HG02884 (cell line): ENCODE measurements around the gene CTSK.

ENCODE experiments used
- ATAC-seq: cut with Tn5 transposase; IDR thresholded peaks from one replicate; pipeline ENCODE4 v1.9.1; 2021; ENCODE audit warnings: mild to moderate bottlenecking, moderate library complexity; ENCODE audit not compliant: unreplicated experiment

Gene CTSK

GRCh38 chr1:150763018-150763417 lies 45.0 kb downstream of the CTSK start:
- no peak for ATAC-seq

- no peak for ATAC-seq
Measured at GRCh38 chr1:150762552-150762951, 45.5 kb downstream of the CTSK start.

DNA sequence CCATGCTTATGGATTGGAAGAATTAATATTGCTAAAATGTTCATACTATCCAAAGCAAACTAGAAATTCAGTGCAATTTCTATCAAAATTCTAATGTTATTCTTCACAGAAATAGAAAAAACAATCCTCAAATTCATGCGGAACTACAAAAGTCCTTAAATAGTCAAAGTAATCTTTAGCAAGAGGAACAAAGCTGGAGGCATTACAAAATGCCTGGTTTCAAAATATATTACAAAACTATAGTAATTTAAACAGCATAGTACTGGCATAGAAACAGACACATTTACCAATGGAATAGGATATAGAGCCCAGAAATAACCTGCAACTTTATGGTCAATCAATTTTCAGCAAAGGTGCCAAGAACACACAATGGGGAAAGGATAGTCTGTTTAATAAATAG lies 46.3 kb downstream of the CTSK start:
- no peak for ATAC-seq

- no peak for ATAC-seq
Measured at GRCh38 chr1:150760013-150760412, 48.0 kb downstream of the CTSK start.

DNA sequence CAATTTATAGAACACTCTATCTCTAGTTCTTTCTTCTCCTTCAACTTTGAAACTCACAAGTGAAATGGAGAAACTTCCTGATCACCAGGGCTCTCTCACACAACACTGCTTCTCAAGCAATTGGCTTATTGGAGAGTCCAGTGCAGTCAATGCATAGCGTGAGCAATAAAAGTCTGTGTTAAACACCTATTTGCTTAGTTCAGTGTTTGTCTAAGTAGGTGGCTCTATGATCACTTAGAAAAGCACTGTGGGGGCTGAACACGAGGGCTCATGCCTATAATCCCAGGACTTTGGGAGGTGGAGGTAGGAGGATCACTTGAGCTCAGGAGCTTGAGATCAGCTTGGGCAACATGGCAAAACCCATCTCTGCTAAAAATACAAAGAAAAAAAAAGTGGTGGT lies 54.6 kb downstream of the CTSK start:
- no peak for ATAC-seq

DNA sequence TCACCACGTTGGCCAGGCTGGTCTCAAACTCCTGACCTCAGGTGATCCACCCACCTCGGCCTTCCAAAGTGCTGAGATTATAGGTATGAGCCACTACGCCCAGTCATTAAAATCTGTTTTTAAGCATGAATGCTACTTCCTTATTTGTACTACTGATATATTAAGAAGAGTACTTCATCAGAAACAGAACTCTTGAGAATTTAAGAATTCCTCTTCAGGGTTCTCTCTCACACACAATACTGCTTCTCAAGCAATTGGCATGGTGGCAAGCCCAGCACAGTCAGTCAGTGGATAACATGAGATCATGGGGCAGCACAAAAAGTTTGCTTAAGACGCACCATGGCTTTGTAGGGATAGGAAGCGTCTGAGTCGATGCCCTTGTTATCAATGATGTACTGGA lies 56.6 kb downstream of the CTSK start:
- no peak for ATAC-seq

DNA sequence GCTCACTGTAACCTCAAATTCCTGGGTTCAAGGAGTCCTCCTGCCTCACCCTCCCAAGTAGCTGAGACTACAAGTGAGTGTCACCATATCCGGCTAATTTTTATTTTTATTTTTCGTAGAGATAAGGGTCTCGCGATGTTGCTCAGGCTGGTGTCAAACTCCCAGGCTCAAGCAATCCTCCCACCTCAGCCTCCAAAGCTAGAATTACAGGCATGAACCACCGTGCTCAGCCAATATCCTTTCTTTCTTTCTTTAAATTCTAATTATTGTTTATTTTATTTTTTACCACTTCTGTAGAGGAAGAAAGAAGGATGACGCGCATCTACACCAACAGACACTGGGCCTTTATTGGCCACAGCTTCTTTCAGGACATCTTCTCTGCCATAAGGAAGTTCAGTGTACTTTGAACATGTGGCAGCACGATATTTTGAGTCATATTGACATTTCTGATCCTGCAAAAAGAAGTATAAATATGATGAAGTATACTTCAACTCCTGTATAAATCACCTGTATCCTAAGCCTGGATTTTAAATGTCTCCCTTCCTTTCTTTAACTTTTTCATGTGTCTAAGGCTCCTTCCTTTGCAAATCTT lies 58.2 kb downstream of the CTSK start:
- ATAC-seq, result no peak

DNA sequence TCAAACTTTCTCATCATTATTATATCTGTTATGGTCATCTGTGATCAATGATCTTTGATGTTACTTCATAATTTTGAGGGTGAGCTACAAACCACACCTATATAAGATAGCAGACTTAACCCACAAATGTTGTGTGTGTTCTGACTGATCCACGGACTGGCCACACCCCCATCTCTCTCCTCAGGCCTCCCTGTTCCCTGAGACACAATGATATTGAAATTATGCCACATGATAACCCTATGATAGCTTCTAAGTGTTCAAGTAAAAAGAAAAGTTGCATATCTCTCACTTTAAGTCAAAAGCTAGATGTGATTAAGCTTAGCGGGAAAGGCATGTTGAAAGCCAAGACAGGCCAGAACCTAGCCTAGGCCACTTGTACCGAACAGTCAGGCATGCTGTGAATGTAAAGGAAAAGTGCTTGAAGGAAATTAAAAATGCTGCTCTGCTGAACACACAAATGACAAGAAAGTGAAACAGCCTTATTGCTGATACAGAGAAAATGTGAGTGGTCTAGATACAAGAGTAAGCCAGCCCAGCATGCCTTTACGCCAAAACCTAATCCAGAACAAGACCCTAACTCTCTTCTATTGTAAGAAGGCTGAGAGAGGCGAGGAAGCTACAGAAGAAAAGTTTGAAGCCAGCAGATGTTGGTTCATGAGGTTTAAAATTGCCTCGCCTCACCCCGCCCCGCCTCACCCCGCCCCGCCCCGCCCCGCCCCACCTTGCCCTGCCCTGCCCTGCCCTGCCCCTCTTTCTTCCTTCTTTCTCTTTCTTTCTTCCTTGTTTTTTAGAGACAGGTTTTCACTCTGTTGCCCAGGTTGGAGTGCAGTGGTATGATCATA lies 59.0 kb downstream of the CTSK start:
- no peak for ATAC-seq
